ENCODE data around the gene SEMA3G.

SEMA3G gene

GRCh38 chr3:52406231-52406661 lies 38.7 kb downstream of the SEMA3G start:
- H3K9me3 ChIP-seq (ENCODE audit: control insufficient read depth, insufficient read depth, low read length), result no peaks in the 10 kb centered on the region
- H3K27me3 ChIP-seq (ENCODE audit: control insufficient read depth, insufficient read depth, low read length), result no peaks in the 10 kb centered on the region
- no CpG with 5 or more reads among the region's 11 CpGs for WGBS (ENCODE audit: insufficient coverage, insufficient read length)
- peaks cover 52% of the 10 kb centered on the region for H3K36me3 ChIP-seq (ENCODE audit: control insufficient read depth, insufficient read depth, low read length)
- no peak for DNase-seq (ENCODE audit: low read depth, low spot score)
- no peak overlapping the region for H3K4me3 ChIP-seq (ENCODE audit: low read length)
- H3K4me1 ChIP-seq (ENCODE audit: control insufficient read depth, insufficient read depth, low read length), result no peaks in the 10 kb centered on the region
- no peak overlapping the region for H3K27ac ChIP-seq (ENCODE audit: low read length)

- Histone ChIP-seq H3K9me3 (ENCODE audit: control insufficient read depth, insufficient read depth, low read length) (no peaks in the 10 kb centered on the region), H3K4me3 (ENCODE audit: low read length) (no peak overlapping the region), H3K27me3 (ENCODE audit: control insufficient read depth, insufficient read depth, low read length) (no peaks in the 10 kb centered on the region), H3K36me3 (ENCODE audit: control insufficient read depth, insufficient read depth, low read length) (peaks cover 52% of the 10 kb centered on the region), H3K4me1 (ENCODE audit: control insufficient read depth, insufficient read depth, low read length) (no peaks in the 10 kb centered on the region), H3K27ac (ENCODE audit: low read length) (no peak overlapping the region)
- no CpG with 5 or more reads among the region's 4 CpGs for WGBS (ENCODE audit: insufficient coverage, insufficient read length)
- DNase-seq (ENCODE audit: low read depth, low spot score), result no peak
Measured at GRCh38 chr3:52405601-52406110, 39.2 kb downstream of the SEMA3G start.

GRCh38 chr3:52405066-52405465 lies 39.8 kb downstream of the SEMA3G start:
- no peak for DNase-seq (ENCODE audit: low read depth, low spot score)
- no peaks in the 10 kb centered on the region for H3K27me3 ChIP-seq (ENCODE audit: control insufficient read depth, insufficient read depth, low read length)
- H3K27ac ChIP-seq (ENCODE audit: low read length), result no peak overlapping the region
- no CpG with 5 or more reads among the region's 6 CpGs for WGBS (ENCODE audit: insufficient coverage, insufficient read length)
- H3K9me3 ChIP-seq (ENCODE audit: control insufficient read depth, insufficient read depth, low read length), result no peaks in the 10 kb centered on the region
- H3K4me1 ChIP-seq (ENCODE audit: control insufficient read depth, insufficient read depth, low read length), result no peaks in the 10 kb centered on the region
- no peak overlapping the region for H3K4me3 ChIP-seq (ENCODE audit: low read length)
- H3K36me3 ChIP-seq (ENCODE audit: control insufficient read depth, insufficient read depth, low read length), result peaks cover 52% of the 10 kb centered on the region

GRCh38 chr3:52404391-52404790 lies 40.5 kb downstream of the SEMA3G start:
- Histone ChIP-seq H3K4me1 (ENCODE audit: control insufficient read depth, insufficient read depth, low read length) (no peaks in the 10 kb centered on the region), H3K36me3 (ENCODE audit: control insufficient read depth, insufficient read depth, low read length) (peaks cover 52% of the 10 kb centered on the region), H3K4me3 (ENCODE audit: low read length) (no peak overlapping the region), H3K9me3 (ENCODE audit: control insufficient read depth, insufficient read depth, low read length) (no peaks in the 10 kb centered on the region), H3K27ac (ENCODE audit: low read length) (no peak overlapping the region), H3K27me3 (ENCODE audit: control insufficient read depth, insufficient read depth, low read length) (no peaks in the 10 kb centered on the region)
- WGBS (ENCODE audit: insufficient coverage, insufficient read length), result no CpG with 5 or more reads among the region's 10 CpGs
- no peak for DNase-seq (ENCODE audit: low read depth, low spot score)

- H3K36me3 ChIP-seq (ENCODE audit: control insufficient read depth, insufficient read depth, low read length), result peaks cover 52% of the 10 kb centered on the region
- H3K27ac ChIP-seq (ENCODE audit: low read length), result no peak overlapping the region
- no peak for DNase-seq (ENCODE audit: low read depth, low spot score)
- WGBS (ENCODE audit: insufficient coverage, insufficient read length), result no CpG with 5 or more reads among the region's 3 CpGs
- no peaks in the 10 kb centered on the region for H3K9me3 ChIP-seq (ENCODE audit: control insufficient read depth, insufficient read depth, low read length)
- no peak overlapping the region for H3K4me3 ChIP-seq (ENCODE audit: low read length)
- no peaks in the 10 kb centered on the region for H3K4me1 ChIP-seq (ENCODE audit: control insufficient read depth, insufficient read depth, low read length)
- H3K27me3 ChIP-seq (ENCODE audit: control insufficient read depth, insufficient read depth, low read length), result no peaks in the 10 kb centered on the region
Measured at GRCh38 chr3:52403955-52404354, 40.9 kb downstream of the SEMA3G start.

GRCh38 chr3:52403271-52403841 lies 41.5 kb downstream of the SEMA3G start:
- Histone ChIP-seq H3K36me3 (ENCODE audit: control insufficient read depth, insufficient read depth, low read length) (peaks cover 52% of the 10 kb centered on the region), H3K27ac (ENCODE audit: low read length) (no peak overlapping the region), H3K4me1 (ENCODE audit: control insufficient read depth, insufficient read depth, low read length) (no peaks in the 10 kb centered on the region), H3K4me3 (ENCODE audit: low read length) (no peak overlapping the region), H3K9me3 (ENCODE audit: control insufficient read depth, insufficient read depth, low read length) (no peaks in the 10 kb centered on the region), H3K27me3 (ENCODE audit: control insufficient read depth, insufficient read depth, low read length) (no peaks in the 10 kb centered on the region)
- no peak for DNase-seq (ENCODE audit: low read depth, low spot score)
- no CpG with 5 or more reads among the region's 19 CpGs for WGBS (ENCODE audit: insufficient coverage, insufficient read length)

- H3K4me1 ChIP-seq (ENCODE audit: control insufficient read depth, insufficient read depth, low read length), result no peaks in the 10 kb centered on the region
- no CpG with 5 or more reads among the region's 11 CpGs for WGBS (ENCODE audit: insufficient coverage, insufficient read length)
- no peak overlapping the region for H3K27ac ChIP-seq (ENCODE audit: low read length)
- no peaks in the 10 kb centered on the region for H3K9me3 ChIP-seq (ENCODE audit: control insufficient read depth, insufficient read depth, low read length)
- H3K36me3 ChIP-seq (ENCODE audit: control insufficient read depth, insufficient read depth, low read length), result peaks cover 51% of the 10 kb centered on the region
- no peak for DNase-seq (ENCODE audit: low read depth, low spot score)
- no peak overlapping the region for H3K4me3 ChIP-seq (ENCODE audit: low read length)
- H3K27me3 ChIP-seq (ENCODE audit: control insufficient read depth, insufficient read depth, low read length), result no peaks in the 10 kb centered on the region
Measured at GRCh38 chr3:52402706-52403270, 42.1 kb downstream of the SEMA3G start.

GRCh38 chr3:52402101-52402521 lies 42.8 kb downstream of the SEMA3G start:
- Histone ChIP-seq H3K27ac (ENCODE audit: low read length) (no peak overlapping the region), H3K4me3 (ENCODE audit: low read length) (no peak overlapping the region), H3K27me3 (ENCODE audit: control insufficient read depth, insufficient read depth, low read length) (no peaks in the 10 kb centered on the region), H3K4me1 (ENCODE audit: control insufficient read depth, insufficient read depth, low read length) (no peaks in the 10 kb centered on the region), H3K36me3 (ENCODE audit: control insufficient read depth, insufficient read depth, low read length) (peaks cover 47% of the 10 kb centered on the region), H3K9me3 (ENCODE audit: control insufficient read depth, insufficient read depth, low read length) (no peaks in the 10 kb centered on the region)
- no CpG with 5 or more reads among the region's 16 CpGs for WGBS (ENCODE audit: insufficient coverage, insufficient read length)
- no peak for DNase-seq (ENCODE audit: low read depth, low spot score)

GRCh38 chr3:52401551-52401950 lies 43.4 kb downstream of the SEMA3G start:
- no peak overlapping the region for H3K27ac ChIP-seq (ENCODE audit: low read length)
- no peak overlapping the region for H3K4me3 ChIP-seq (ENCODE audit: low read length)
- no peaks in the 10 kb centered on the region for H3K9me3 ChIP-seq (ENCODE audit: control insufficient read depth, insufficient read depth, low read length)
- no CpG with 5 or more reads among the region's 1 CpG for WGBS (ENCODE audit: insufficient coverage, insufficient read length)
- H3K36me3 ChIP-seq (ENCODE audit: control insufficient read depth, insufficient read depth, low read length), result peaks cover 42% of the 10 kb centered on the region
- H3K4me1 ChIP-seq (ENCODE audit: control insufficient read depth, insufficient read depth, low read length), result no peaks in the 10 kb centered on the region
- no peak for DNase-seq (ENCODE audit: low read depth, low spot score)
- no peaks in the 10 kb centered on the region for H3K27me3 ChIP-seq (ENCODE audit: control insufficient read depth, insufficient read depth, low read length)

- WGBS (ENCODE audit: insufficient coverage, insufficient read length), result no CpG with 5 or more reads among the region's 1 CpG
- peaks cover 37% of the 10 kb centered on the region for H3K36me3 ChIP-seq (ENCODE audit: control insufficient read depth, insufficient read depth, low read length)
Measured at GRCh38 chr3:52401021-52401420, 43.9 kb downstream of the SEMA3G start.

GRCh38 chr3:52400275-52400793 lies 44.6 kb downstream of the SEMA3G start:
- Histone ChIP-seq H3K27me3 (ENCODE audit: control insufficient read depth, insufficient read depth, low read length) (no peaks in the 10 kb centered on the region), H3K27ac (ENCODE audit: low read length) (no peak overlapping the region), H3K4me1 (ENCODE audit: control insufficient read depth, insufficient read depth, low read length) (no peaks in the 10 kb centered on the region), H3K36me3 (ENCODE audit: control insufficient read depth, insufficient read depth, low read length) (peaks cover 35% of the 10 kb centered on the region), H3K9me3 (ENCODE audit: control insufficient read depth, insufficient read depth, low read length) (no peaks in the 10 kb centered on the region), H3K4me3 (ENCODE audit: low read length) (no peak overlapping the region)
- DNase-seq (ENCODE audit: low read depth, low spot score), result no peak
- WGBS (ENCODE audit: insufficient coverage, insufficient read length), result no CpG with 5 or more reads among the region's 10 CpGs

More at GRCh38 chr3:52401021-52401420, 43.9 kb downstream of the SEMA3G start:
- Histone ChIP-seq H3K27me3 (ENCODE audit: control insufficient read depth, insufficient read depth, low read length) (no peaks in the 10 kb centered on the region), H3K4me1 (ENCODE audit: control insufficient read depth, insufficient read depth, low read length) (no peaks in the 10 kb centered on the region), H3K4me3 (ENCODE audit: low read length) (no peak overlapping the region), H3K27ac (ENCODE audit: low read length) (no peak overlapping the region), H3K9me3 (ENCODE audit: control insufficient read depth, insufficient read depth, low read length) (no peaks in the 10 kb centered on the region)
- DNase-seq (ENCODE audit: low read depth, low spot score), result no peak

Data from iPS DF 6.9 (cell line).